ENCODE data around the gene STON1.

Gene STON1

GRCh38 chr2:48530033-48530811, at the start of gene STON1:
STON1 (plus strand) TSS chr2:48530154; CDS start chr2:48580634, 50,480 bp downstream.
- CTCF ChIA-PET = interaction anchor here (2.0 kb wide), 1 partner anchor 13 kb away, joined by 5 read pairs; no protein-coding TSS in a partner anchor
- Mint-ChIP-seq H3K27ac (no peak within 1 kb of the TSS), H3K27me3 (peaks cover 25% of the 10 kb centered on the region), H3K9me3 (no peaks in the 10 kb centered on the region), H3K4me1 (peaks cover 13% of the 10 kb centered on the region), H3K36me3 (peaks cover 4% of the 10 kb centered on the region), H3K4me3 (peak within 1 kb of the TSS; percentile 75)
- DNase-seq = peak; percentile 53

DNA sequence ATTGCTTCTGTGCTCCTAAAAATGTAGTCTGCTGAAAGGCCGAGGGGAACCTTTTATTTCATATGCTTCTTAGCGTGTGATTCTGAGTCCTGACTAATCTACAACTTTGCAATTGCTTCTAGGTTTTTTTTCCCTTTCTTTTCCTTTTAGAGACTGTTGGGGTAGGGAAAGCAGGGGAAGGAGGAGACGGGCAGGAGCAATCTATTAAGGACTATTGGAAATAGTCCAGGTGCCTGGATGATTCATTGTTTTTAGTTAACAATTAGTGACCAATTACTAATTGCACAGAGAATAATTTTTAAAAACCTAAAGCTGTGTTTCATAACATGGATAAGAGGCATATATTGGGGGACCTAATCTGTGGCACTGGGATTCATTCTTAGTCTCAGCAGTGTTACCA, 49.4 kb upstream of the STON1 start:
- Mint-ChIP-seq H3K4me3 (no peak overlapping the region), H3K4me1 (no peaks in the 10 kb centered on the region), H3K36me3 (peaks cover 63% of the 10 kb centered on the region), H3K27ac (no peak overlapping the region), H3K27me3 (no peaks in the 10 kb centered on the region), H3K9me3 (no peaks in the 10 kb centered on the region)
- no peak for DNase-seq
- CTCF ChIA-PET = no interaction called here

DNA sequence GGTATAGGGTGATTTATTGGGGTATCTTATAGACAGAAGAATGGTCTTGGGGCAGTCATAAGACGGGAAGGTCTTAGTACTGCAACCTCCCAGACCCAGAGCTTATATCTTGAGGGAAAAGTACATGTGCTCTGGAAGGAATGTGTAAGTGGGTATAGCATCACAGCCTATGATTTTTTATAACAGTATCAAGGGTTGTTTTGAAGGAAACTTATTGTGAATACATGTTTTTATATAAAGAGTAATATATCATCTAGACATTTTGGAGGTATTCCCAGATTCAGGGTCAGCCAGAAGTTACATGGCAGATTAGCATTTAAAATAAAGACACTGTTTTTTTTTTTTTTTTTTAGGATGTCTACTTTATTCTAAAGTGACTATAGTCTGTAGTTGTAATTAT, 47.6 kb upstream of the STON1 start:
- Mint-ChIP-seq H3K4me1 (no peaks in the 10 kb centered on the region), H3K27me3 (no peaks in the 10 kb centered on the region), H3K27ac (no peak overlapping the region), H3K4me3 (no peak overlapping the region), H3K36me3 (peaks cover 58% of the 10 kb centered on the region), H3K9me3 (no peaks in the 10 kb centered on the region)
- CTCF ChIA-PET = no interaction called here
- no peak for DNase-seq

DNA sequence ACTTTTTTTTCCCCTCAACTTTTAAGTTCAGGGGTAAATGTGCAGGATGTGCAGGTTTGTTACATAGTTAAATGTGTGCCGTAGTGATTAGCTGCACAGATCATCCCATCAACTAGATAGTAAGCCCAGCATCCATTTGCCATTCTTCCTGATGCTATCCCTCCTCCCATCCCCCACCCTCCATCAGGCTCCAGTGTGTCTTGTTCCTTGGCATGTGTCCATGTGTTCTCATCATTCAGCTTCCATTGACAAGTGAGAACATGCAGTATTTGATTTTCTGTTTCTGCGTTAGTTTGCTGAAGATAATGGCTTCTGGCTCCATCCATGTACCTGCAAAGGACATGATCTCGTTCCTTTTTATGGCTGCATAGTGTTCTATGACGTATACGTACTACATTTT, 47.2 kb upstream of the STON1 start:
- CTCF ChIA-PET = no interaction called here
- no peak for DNase-seq
- Mint-ChIP-seq H3K27ac (no peak overlapping the region), H3K4me1 (no peaks in the 10 kb centered on the region), H3K9me3 (no peaks in the 10 kb centered on the region), H3K36me3 (peaks cover 55% of the 10 kb centered on the region), H3K4me3 (no peak overlapping the region), H3K27me3 (no peaks in the 10 kb centered on the region)

DNA sequence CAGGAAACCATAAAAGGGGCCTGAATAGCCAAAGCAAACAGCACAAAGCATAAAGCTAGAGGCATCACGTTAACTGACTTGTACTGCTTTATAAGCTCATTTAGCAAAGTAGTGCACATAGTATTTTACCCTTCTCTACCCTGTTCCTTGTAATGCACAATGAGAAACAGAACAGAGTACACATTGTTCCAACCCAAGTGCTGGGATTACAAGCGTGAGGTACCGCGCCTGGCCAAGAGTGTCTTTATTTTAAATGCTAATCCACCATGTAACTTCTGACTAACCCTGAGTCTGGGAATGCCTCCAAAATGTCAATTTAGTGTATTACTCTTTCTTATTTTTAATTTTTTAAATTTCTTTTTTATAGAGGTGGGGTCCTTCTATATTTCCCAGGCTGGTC, 46.4 kb upstream of the STON1 start:
- no peak overlapping the region for H3K27ac Mint-ChIP-seq
- H3K4me1 Mint-ChIP-seq = no peaks in the 10 kb centered on the region
- CTCF ChIA-PET = no interaction called here
- DNase-seq = no peak
- H3K9me3 Mint-ChIP-seq = no peaks in the 10 kb centered on the region
- no peaks in the 10 kb centered on the region for H3K27me3 Mint-ChIP-seq
- no peak overlapping the region for H3K4me3 Mint-ChIP-seq
- H3K36me3 Mint-ChIP-seq = peaks cover 55% of the 10 kb centered on the region

GRCh38 chr2:48483916-48484315, 46.0 kb upstream of the STON1 start:
- Mint-ChIP-seq H3K4me1 (no peaks in the 10 kb centered on the region), H3K27ac (no peak overlapping the region), H3K4me3 (no peak overlapping the region), H3K27me3 (no peaks in the 10 kb centered on the region), H3K36me3 (peaks cover 53% of the 10 kb centered on the region), H3K9me3 (no peaks in the 10 kb centered on the region)
- CTCF ChIA-PET = no interaction called here
- no peak for DNase-seq

DNA sequence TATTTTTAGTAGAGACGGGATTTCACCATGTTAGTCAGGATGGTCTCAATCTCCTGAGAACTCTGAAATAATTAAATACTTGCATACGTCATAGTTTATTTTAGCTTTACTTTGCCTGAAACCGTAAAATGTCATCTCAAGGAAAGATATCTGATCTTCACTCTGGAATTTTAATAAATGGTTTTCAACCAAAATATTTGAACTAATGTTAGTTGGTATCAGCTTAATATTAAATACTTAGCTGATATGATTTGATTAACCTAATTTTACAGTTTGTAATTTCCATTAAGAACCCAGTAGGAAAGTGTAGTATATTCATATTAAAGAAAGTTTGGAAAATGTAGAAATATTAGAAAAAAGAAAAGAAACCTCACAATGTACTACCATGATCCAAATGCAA, 41.4 kb upstream of the STON1 start:
- H3K27me3 Mint-ChIP-seq = no peaks in the 10 kb centered on the region
- no peaks in the 10 kb centered on the region for H3K9me3 Mint-ChIP-seq
- H3K4me1 Mint-ChIP-seq = no peaks in the 10 kb centered on the region
- DNase-seq = no peak
- H3K4me3 Mint-ChIP-seq = no peak overlapping the region
- CTCF ChIA-PET = no interaction called here
- no peak overlapping the region for H3K27ac Mint-ChIP-seq
- H3K36me3 Mint-ChIP-seq = peaks cover 34% of the 10 kb centered on the region

DNA sequence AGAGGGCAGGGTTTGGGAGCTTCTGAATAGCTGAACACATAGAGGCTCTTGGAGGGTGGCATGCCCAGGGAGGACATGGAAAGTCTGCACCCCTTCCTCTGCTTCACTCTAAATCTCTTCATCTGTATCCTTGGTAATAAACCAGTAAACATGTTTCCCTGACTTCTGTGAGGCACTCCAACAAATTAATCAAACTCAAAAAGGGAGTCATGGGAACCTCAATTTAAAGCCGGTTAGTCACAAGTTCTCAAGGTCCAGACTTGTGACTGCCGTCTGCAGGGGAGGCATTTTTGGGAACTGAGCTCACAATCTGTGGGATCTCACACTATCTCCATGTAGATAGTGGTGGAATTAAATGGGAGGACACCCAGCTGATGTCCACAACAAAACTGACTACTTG, 33.1 kb upstream of the STON1 start:
- Mint-ChIP-seq H3K36me3 (peaks cover 46% of the 10 kb centered on the region), H3K4me1 (no peaks in the 10 kb centered on the region), H3K9me3 (no peaks in the 10 kb centered on the region), H3K27ac (no peak overlapping the region), H3K4me3 (no peak overlapping the region), H3K27me3 (no peaks in the 10 kb centered on the region)
- DNase-seq = no peak
- CTCF ChIA-PET = no interaction called here

DNA sequence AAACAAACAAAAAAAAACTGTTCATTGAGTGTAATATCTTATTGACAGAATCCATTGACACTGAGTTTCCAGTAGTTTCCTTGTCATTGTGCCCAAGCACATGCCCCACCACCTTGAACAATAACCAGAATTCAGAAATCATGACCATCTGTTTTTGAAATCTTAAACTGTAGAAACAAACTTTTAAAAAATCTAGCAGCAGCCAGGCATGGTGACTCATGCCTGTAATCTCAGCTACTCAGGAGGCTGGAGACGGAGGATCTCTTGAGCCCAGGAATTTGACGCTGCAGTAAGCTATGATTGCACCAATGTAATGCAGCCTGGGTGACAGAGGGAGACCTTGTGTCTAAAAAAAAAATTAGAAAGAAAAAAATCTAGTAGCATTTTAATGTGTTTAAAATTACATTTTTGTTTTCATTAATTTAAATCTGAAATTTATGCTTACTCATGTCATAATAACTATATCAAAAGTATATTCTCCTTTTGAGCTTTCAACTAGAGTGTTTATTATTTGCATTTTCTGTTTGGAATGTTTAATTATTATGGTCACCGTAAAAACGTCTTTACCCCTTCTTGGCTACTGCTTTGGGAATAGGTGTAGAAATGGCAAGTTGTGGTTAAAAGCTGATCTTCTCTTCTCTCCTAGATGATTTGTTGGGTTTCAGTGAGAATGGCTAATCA, 25.2 kb upstream of the STON1 start:
- no peaks in the 10 kb centered on the region for H3K27me3 Mint-ChIP-seq
- no peak overlapping the region for H3K27ac Mint-ChIP-seq
- H3K4me1 Mint-ChIP-seq = peaks cover 13% of the 10 kb centered on the region
- CTCF ChIA-PET = no interaction called here
- H3K9me3 Mint-ChIP-seq = no peaks in the 10 kb centered on the region
- H3K36me3 Mint-ChIP-seq = peaks cover 54% of the 10 kb centered on the region
- no peak overlapping the region for H3K4me3 Mint-ChIP-seq
- DNase-seq = no peak

- H3K27me3 Mint-ChIP-seq = no peaks in the 10 kb centered on the region
- peaks cover 54% of the 10 kb centered on the region for H3K36me3 Mint-ChIP-seq
These were observed 22.8 kb upstream of the STON1 start for GRCh38 chr2:48507111-48507510.

DNA sequence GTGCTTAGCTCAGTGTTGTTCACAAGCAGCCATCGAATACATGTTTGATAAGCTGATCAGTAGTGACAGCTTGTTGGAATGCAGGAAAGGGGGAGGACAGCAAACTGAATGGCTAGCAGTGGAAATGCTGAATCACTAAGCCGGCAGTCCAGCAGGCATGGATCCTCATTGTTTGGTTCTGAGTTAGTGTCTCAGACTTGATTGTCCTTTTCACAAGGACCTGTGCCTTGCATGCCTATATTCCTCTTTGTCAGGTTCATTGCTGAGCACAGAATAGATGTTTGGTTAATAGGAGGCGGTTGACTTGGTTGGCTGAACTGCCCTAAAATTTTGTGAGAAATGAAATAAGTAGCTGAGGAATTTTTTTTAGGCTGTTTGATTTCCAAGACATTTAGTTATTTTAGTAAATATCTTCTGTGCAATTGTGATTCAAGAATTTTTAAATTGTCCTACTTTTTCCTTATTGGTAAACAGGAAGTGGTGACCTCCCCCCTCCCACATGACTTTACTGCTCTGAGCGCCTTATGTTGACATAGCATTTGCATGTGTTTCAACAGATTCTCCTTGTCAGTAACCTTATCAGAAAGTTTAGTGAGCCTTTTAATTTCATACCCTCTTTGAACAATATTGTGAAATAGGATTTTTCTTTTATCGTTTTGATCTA, 21.4 kb upstream of the STON1 start:
- Mint-ChIP-seq H3K27me3 (no peaks in the 10 kb centered on the region), H3K4me1 (peaks cover 22% of the 10 kb centered on the region), H3K4me3 (no peak overlapping the region), H3K9me3 (no peaks in the 10 kb centered on the region), H3K27ac (peak overlapping the region; percentile 81), H3K36me3 (peaks cover 60% of the 10 kb centered on the region)
- DNase-seq = no peak
- CTCF ChIA-PET = no interaction called here

More at GRCh38 chr2:48507111-48507510, 22.8 kb upstream of the STON1 start:
- Mint-ChIP-seq H3K4me1 (peaks cover 22% of the 10 kb centered on the region), H3K9me3 (no peaks in the 10 kb centered on the region), H3K27ac (no peak overlapping the region), H3K4me3 (no peak overlapping the region)
- CTCF ChIA-PET = no interaction called here
- DNase-seq = no peak

- DNase-seq = no peak
- peaks cover 61% of the 10 kb centered on the region for H3K36me3 Mint-ChIP-seq
- no peak overlapping the region for H3K4me3 Mint-ChIP-seq
- CTCF ChIA-PET = no interaction called here
- peaks cover 22% of the 10 kb centered on the region for H3K4me1 Mint-ChIP-seq
- no peaks in the 10 kb centered on the region for H3K9me3 Mint-ChIP-seq
- H3K27me3 Mint-ChIP-seq = no peaks in the 10 kb centered on the region
- peak overlapping the region; percentile 11 for H3K27ac Mint-ChIP-seq
These were observed 19.6 kb upstream of the STON1 start for GRCh38 chr2:48510329-48510728.

DNA sequence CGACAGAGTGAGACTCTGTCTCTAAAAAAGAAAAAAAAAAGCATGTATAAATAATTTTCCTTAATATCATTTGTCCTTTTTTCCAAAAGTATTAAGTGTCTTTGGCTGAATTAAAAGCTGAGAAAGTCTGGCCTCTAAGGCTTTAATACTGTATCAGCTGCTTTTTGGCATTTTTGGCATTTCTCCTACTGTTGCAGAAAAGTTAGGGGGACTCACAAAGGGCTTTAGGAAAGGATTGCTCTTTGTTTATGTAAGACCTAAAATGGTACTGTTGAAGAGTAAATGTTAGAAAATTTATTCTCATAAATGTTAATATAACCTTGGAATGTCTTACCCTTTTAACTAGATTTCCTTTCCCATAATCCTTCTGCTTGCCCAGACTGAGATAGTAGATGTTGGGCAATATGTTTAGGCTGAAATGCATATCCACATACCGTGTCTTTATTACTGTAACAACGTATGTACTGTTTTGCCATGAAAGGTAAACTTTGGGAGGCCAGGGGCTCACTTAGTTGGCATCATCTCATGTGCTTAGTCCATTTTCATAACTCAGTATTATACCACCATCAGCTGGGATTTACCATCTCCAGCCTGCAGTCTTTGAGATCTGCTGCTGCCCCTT, 18.0 kb upstream of the STON1 start:
- no peak for DNase-seq
- Mint-ChIP-seq H3K27ac (no peak overlapping the region), H3K36me3 (peaks cover 68% of the 10 kb centered on the region), H3K27me3 (no peaks in the 10 kb centered on the region), H3K9me3 (no peaks in the 10 kb centered on the region), H3K4me3 (no peak overlapping the region), H3K4me1 (peaks cover 22% of the 10 kb centered on the region)
- CTCF ChIA-PET = no interaction called here

- Mint-ChIP-seq H3K27ac (no peak overlapping the region), H3K9me3 (no peaks in the 10 kb centered on the region), H3K4me1 (peaks cover 22% of the 10 kb centered on the region), H3K27me3 (no peaks in the 10 kb centered on the region), H3K4me3 (no peak overlapping the region), H3K36me3 (peaks cover 67% of the 10 kb centered on the region)
- no peak for DNase-seq
- CTCF ChIA-PET = no interaction called here
These were observed 17.4 kb upstream of the STON1 start for GRCh38 chr2:48512571-48512970.
